ENCODE results near the gene RASGEF1B.

The RASGEF1B gene

DNA sequence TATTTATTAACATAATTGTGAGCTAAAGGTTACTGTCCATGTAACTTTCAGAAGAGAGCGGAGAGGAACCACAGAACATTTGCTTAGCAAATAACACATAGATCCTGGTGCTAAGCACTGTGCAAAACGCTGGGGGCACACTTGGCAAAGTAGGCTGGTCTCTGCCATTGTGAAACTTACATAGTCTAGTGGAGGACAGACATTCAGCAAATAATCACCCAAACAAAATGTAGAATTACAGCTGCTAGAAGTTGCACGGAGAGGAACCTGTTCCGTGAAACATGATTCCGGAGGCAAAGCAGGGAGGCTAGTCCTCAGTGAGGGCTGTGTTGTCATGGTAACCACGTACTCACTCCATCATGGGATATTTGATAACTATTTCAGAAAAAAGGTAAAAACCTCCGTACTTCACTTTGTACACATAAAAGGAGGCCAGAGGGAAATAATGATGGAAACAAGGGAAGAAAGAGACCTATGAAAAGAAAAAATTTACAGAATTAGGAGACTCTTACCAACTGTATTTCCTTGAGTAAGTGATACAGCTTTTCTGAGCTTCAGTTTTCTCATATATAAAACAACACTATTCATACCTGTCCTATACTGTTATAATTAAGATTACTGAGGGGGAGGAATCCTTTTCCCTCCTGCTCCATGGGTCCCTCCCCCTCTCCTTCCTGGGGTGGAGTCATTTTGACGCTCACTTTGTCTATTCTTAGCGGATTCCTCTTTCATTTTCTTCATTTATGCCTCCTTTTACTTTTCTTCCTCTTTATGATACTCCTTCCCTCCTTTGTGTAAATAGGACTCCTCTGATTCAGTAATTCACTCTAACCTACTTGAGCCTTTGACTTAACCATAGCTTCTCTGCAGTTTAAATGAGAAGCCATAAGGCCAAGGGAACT lies 825 bp upstream of the RASGEF1B start:
- peak overlapping the region; percentile 49 for H3K4me3 ChIP-seq (ENCODE audit: low read length)
- TF ChIP-seq, protein P1, sequence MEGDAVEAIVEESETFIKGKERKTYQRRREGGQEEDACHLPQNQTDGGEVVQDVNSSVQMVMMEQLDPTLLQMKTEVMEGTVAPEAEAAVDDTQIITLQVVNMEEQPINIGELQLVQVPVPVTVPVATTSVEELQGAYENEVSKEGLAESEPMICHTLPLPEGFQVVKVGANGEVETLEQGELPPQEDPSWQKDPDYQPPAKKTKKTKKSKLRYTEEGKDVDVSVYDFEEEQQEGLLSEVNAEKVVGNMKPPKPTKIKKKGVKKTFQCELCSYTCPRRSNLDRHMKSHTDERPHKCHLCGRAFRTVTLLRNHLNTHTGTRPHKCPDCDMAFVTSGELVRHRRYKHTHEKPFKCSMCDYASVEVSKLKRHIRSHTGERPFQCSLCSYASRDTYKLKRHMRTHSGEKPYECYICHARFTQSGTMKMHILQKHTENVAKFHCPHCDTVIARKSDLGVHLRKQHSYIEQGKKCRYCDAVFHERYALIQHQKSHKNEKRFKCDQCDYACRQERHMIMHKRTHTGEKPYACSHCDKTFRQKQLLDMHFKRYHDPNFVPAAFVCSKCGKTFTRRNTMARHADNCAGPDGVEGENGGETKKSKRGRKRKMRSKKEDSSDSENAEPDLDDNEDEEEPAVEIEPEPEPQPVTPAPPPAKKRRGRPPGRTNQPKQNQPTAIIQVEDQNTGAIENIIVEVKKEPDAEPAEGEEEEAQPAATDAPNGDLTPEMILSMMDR (IDR thresholded peaks at IDR 0.05; ENCODE audit: insufficient read depth, low read depth, low read length, missing control alignments), result peak; percentile 14
- DNase-seq (ENCODE audit: low read depth), result no peak

DNA sequence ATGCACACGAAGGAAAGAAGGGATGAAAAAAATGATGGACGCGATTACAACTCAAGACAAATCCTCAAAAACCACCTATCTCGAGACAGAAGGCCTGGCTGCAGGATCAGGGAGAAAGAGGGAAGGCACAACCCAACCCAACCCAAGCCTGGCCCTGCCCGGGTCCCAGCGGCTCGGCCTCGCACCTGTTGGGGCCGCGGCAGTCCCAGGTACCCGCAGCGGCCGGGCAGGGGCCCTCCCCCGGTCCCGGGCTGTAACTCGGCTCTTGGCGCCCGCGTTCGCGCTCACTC lies 464 bp downstream of the RASGEF1B start:
- peak overlapping the region; percentile 69 for H3K4me3 ChIP-seq (ENCODE audit: low read length)
- TF ChIP-seq, protein P1 (IDR thresholded peaks at IDR 0.05; ENCODE audit: insufficient read depth, low read depth, low read length, missing control alignments), result no peak
- DNase-seq (ENCODE audit: low read depth), result no peak

DNA sequence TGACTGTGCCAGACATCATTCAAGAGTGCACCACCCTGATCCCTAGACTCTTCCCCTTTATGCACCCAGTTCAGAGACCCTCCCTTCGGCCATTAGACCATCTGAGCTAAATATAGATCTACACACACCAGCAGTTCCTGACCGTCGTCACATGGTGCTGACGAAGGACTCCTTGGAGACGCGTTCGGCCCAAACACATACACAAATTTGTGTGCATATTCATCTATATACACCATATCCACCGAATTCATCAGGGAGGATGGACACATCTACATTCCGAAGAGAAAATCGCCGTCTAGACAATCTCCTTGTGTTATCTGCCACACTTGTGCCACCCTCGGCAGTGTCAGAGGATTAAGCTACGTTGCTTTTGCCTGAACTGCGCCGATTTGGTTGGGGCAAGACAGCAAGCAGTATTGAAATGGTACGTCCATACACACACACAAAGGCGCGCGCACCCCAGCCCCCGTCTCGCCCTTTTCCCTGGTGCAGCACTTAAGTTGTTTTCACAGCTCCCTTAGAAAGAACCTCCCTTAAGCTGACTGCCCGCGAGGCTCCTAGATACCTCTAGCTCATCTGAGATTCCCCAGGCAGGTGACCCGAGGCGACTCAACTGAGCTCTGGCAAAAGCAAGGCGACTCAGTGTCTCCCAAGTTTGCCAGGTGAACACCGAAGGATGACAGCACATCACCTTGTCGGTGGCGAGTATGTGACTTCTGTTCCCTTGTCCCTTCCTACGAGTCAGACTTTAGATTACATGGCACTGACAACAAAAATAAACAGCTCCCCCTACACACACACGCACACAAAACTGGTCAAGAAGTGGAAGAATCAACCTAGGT lies 1.0 kb downstream of the RASGEF1B start:
- H3K4me3 ChIP-seq (ENCODE audit: low read length), result peak overlapping the region; percentile 69
- DNase-seq (ENCODE audit: low read depth), result peak; percentile 43
- TF ChIP-seq, protein P1 (IDR thresholded peaks at IDR 0.05; ENCODE audit: insufficient read depth, low read depth, low read length, missing control alignments), result no peak

DNA sequence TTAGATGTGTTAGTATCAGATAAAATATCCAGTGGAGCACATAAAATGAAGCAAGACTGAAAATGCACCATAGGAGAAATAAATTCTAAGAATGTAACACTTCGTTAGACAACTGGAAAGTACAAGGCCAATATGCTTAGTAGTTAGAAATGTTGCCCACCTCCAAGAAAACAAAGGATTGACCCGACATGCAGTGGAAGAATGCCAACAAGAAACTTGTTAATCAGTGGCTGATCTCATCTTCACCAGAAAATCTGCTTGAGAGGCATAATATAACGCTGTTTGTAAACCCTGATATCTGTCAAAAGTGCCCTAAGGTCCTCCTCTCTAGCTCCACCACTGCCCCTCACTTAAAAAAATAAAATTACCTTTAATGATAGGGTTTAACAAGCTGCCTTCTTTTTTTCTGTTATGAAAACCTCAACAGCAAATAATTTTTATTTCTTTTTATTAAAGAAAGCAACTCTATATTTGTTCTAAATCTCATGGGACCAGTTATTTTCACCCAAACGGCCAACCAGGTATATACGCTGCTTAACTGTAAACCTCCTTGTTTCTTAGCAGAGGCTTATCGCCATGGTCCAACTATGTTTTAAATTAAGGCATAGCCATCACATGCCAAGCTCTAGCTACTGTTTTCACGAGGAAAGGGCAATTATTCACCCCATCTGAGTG lies 1.8 kb downstream of the RASGEF1B start:
- no peak for DNase-seq (ENCODE audit: low read depth)
- TF ChIP-seq, protein P1 (IDR thresholded peaks at IDR 0.05; ENCODE audit: insufficient read depth, low read depth, low read length, missing control alignments), result no peak
- H3K4me3 ChIP-seq (ENCODE audit: low read length), result peak overlapping the region; percentile 69

DNA sequence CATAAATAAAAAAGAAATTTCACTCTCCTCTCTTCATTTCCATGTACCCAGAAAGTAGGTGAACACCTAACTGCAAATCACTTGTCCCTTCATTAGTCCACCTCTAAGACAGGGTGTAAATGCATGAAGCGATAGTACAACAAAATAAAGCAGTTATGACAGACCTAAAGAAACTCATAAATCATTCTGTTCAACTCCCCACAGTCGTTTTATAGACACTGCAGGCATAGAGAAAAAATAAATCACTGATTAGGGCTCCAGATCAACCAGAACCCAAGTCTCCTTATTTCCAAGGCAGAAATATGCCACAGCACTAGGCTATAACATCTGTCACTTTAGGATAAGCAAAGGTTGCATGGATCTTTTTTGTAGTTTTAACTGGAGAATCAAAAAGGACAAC lies 3.0 kb downstream of the RASGEF1B start:
- no peak for DNase-seq (ENCODE audit: low read depth)
- TF ChIP-seq, protein P1 (IDR thresholded peaks at IDR 0.05; ENCODE audit: insufficient read depth, low read depth, low read length, missing control alignments), result no peak
- H3K4me3 ChIP-seq (ENCODE audit: low read length), result no peak overlapping the region

DNA sequence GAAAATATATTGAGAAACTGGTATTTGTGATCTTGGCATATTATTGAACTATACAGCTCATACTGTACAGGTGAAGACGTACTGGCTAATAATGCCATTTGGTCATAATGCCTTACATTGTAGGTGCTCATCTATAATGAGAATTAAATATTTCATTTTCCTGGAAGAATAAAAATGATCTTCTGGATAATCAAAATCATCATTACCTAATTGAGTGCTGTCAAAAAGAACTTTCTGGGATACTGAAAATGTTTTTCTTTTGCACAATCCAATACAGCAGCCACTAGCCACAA lies 4.1 kb downstream of the RASGEF1B start:
- no peak for DNase-seq (ENCODE audit: low read depth)
- TF ChIP-seq, protein P1 (IDR thresholded peaks at IDR 0.05; ENCODE audit: insufficient read depth, low read depth, low read length, missing control alignments), result no peak
- H3K4me3 ChIP-seq (ENCODE audit: low read length), result no peak overlapping the region

Measured in epithelial cell of esophagus (primary cell).